Activated B cell treated with CpG ODN at 0.5 μM for 24 hours (primary cell): ENCODE data around the gene RBMS3. TPM values are rescaled to one million over a fixed set of nuclear protein-coding genes. Genes with fewer than 3 reads are reported as not detected.

Source experiments
- ATAC-seq: fragments of 200-7000 bp; cut with Tn5 transposase; one replicate; pipeline ENCODE4 v1.10.0; 2021; ENCODE audit warnings: low read depth, mild to moderate bottlenecking, moderate library complexity
- CTCF ChIA-PET: fragments of 350-600 bp; sonication (Branson Sonifier 250); formaldehyde crosslinking; loops from one replicate; lab custom pipeline; 2021; ENCODE audit warnings: antibody characterized with exemption; lab: Charles Lee
- POLR2A ChIA-PET: fragments of 350-600 bp; sonication (Branson Sonifier 250); formaldehyde crosslinking; loops from one replicate; lab custom pipeline; 2021; ENCODE audit warnings: antibody characterized with exemption; lab: Charles Lee
- DNase-seq: peaks from one replicate; pipeline ENCODE4 v3.0.0; 2022
- H3K27ac Mint-ChIP-seq: one replicate; pipeline ENCODE4 v1.8.0; 2020; ENCODE audit warnings: mixed read lengths
- H3K27me3 Mint-ChIP-seq: one replicate; pipeline ENCODE4 v1.8.0; 2021; ENCODE audit warnings: mixed read lengths
- H3K36me3 Mint-ChIP-seq: one replicate; pipeline ENCODE4 v1.8.0; 2021; ENCODE audit warnings: low read depth, mixed read lengths
- H3K4me1 Mint-ChIP-seq: one replicate; pipeline ENCODE4 v1.8.0; 2021; ENCODE audit warnings: mixed read lengths
- H3K4me3 Mint-ChIP-seq: one replicate; pipeline ENCODE4 v1.8.0; 2020; ENCODE audit warnings: mild to moderate bottlenecking, mixed read lengths
- H3K9me3 Mint-ChIP-seq: one replicate; pipeline ENCODE4 v1.8.0; 2020; ENCODE audit warnings: mixed read lengths
- intact Hi-C: fragments of 100-400 bp; cut with micrococcal nuclease; formaldehyde crosslinking; loops from one replicate; pipeline ENCODE4 v1.15.1; 2024
- total RNA-seq: library from RNA; stranded (reverse); gene quantifications from 2 replicates; pipeline ENCODE4 v1.2.3, GENCODE V29; 2022
- TF ChIP-seq, protein P1 (sequence below): fragments of 200-600 bp; IDR thresholded peaks from one replicate; pipeline ENCODE4 v1.8.0; 2022; ENCODE audit warnings: antibody characterized with exemption, mild to moderate bottlenecking

RBMS3 gene
- total RNA-seq, 1 donor from 2014 or later, result 0.31 TPM

DNA sequence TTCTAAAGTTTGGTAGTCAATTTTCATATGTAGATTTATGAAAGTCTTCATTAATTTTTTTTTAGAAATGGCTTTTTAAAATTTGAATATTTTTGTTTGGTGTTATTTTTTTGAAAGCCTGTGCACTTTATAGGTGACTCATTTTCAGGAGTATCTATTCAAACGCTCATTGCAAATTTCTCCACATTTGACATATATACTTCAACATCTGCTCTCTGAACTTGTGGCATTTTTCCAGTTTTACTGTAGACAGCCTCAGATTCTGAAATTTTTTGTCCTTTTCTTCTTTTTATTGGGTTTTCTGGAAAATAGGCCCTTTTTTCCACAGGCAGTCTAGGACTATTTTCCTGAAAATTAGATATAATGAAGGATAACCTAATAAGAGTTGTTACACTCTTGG, 396.6 kb downstream of the RBMS3 start:
- Mint-ChIP-seq H3K9me3 (peaks cover 6% of the 10 kb centered on the region), H3K4me1 (no peaks in the 10 kb centered on the region), H3K27me3 (no peaks in the 10 kb centered on the region), H3K36me3 (no peaks in the 10 kb centered on the region), H3K4me3 (no peak overlapping the region), H3K27ac (no peak overlapping the region)
- intact Hi-C loops, result no loop called here
- no peak for DNase-seq
- no peak for ATAC-seq
- TF ChIP-seq, protein P1, sequence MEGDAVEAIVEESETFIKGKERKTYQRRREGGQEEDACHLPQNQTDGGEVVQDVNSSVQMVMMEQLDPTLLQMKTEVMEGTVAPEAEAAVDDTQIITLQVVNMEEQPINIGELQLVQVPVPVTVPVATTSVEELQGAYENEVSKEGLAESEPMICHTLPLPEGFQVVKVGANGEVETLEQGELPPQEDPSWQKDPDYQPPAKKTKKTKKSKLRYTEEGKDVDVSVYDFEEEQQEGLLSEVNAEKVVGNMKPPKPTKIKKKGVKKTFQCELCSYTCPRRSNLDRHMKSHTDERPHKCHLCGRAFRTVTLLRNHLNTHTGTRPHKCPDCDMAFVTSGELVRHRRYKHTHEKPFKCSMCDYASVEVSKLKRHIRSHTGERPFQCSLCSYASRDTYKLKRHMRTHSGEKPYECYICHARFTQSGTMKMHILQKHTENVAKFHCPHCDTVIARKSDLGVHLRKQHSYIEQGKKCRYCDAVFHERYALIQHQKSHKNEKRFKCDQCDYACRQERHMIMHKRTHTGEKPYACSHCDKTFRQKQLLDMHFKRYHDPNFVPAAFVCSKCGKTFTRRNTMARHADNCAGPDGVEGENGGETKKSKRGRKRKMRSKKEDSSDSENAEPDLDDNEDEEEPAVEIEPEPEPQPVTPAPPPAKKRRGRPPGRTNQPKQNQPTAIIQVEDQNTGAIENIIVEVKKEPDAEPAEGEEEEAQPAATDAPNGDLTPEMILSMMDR, result no peak
- CTCF ChIA-PET, result no interaction called here
- POLR2A ChIA-PET, result no interaction called here

DNA sequence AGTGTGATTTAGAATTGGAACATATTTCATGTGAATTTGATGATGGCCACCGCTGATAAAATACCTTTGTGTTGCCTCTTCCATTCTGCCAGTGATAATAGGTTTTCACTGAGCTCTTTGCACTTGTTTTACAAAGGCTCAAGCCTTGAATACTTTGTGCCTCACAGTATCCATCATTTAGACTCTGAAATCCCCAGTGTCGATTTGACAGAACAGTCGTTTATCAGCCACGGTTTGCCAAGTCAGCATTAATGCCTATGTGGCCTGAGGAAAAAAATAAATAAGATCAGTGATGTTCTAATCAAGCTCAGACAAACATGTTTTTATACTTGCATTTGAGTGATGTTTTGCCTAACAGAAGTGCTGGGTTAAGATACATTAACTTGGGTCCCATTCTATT, 399.1 kb downstream of the RBMS3 start:
- DNase-seq, result no peak
- ChIA-PET CTCF (no interaction called here), POLR2A (no interaction called here)
- Mint-ChIP-seq H3K4me1 (no peaks in the 10 kb centered on the region), H3K4me3 (no peak overlapping the region), H3K36me3 (no peaks in the 10 kb centered on the region), H3K27me3 (no peaks in the 10 kb centered on the region), H3K9me3 (peaks cover 3% of the 10 kb centered on the region), H3K27ac (no peak overlapping the region)
- intact Hi-C loops, result no loop called here
- no peak for ATAC-seq
- TF ChIP-seq, protein P1, result no peak

DNA sequence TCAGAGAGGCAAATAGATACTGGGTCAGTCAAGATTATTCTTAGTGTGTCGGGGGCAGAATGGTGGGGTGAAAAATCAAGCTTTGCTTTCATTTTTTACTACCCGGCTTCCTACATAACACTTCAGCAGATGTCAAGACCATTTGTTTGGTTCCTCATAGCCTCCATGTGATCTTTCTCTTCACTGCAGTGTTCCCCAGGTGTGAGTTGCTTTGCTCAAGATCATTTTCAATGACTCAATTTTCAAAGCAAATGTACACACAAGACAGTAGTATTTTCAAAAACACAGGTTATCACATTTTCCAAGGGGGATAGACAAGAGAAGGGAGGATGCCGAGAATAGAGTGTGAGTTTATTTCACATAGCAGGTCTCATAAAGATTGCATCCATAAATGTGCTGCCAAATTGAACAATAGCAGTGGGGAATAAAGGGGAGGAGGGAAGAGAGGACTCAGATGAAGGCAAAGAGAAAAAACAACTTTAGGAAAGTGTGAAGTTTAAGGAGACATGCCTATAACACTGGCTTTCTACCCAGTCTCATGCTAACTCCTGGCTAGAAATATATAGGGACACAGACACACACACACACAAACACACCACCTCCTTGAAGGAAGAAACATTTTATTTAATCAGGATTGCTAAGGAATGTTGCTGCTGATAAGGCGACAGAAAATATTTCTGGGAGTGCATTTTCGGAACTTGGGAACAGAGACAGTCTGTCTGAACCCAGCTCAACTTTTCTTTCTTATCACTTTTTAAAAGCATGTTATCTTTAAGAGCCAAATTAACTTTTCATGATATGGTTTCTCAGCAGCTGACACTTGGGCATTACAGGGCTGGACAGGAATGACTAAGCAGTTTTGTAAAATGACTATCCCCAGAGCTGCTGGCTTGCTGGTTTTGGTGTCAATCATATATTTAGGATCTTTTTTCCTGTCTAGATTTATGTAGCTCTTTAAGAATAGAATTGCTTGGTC, 402.4 kb downstream of the RBMS3 start:
- Mint-ChIP-seq H3K9me3 (peaks cover 3% of the 10 kb centered on the region), H3K4me1 (no peaks in the 10 kb centered on the region), H3K36me3 (no peaks in the 10 kb centered on the region), H3K27me3 (no peaks in the 10 kb centered on the region), H3K4me3 (no peak overlapping the region), H3K27ac (no peak overlapping the region)
- ChIA-PET POLR2A (no interaction called here), CTCF (no interaction called here)
- intact Hi-C loops, result no loop called here
- ATAC-seq (no peak), DNase-seq (no peak)
- TF ChIP-seq, protein P1, result no peak

DNA sequence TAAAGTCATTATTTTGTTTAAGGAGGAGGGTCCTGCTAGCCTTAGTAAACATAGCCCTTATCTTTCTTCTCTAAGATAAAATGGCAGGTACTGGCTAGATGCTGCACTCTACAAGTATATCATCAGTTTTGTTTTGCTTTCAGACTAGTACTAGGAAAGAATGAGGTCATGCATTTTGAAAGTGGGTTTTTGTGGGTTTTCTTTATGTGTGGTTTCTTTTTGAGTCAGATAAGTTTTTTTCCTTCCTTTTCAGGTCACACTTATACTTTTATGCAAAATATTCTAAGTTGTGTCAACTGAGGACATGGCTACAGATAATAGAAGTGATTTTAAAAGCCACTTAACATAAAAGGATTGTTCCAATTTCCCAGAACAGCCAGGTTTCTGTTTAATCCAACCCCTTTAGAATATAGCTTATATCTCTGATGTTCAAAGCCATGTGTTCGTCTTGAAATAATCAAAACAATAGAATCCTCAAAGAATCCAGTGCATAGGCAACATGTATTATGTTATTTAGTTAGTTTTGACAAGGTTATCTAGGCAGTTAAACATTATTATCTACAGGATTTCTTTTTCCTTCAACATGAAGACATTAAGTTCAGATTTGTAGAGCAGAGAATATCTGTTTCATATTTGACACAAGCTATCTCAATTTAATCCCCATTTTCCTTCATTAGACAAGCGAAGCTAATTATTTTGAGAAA, 406.2 kb downstream of the RBMS3 start:
- Mint-ChIP-seq H3K4me1 (no peaks in the 10 kb centered on the region), H3K27ac (no peak overlapping the region), H3K36me3 (no peaks in the 10 kb centered on the region), H3K9me3 (peaks cover 3% of the 10 kb centered on the region), H3K27me3 (no peaks in the 10 kb centered on the region), H3K4me3 (no peak overlapping the region)
- DNase-seq, result no peak
- TF ChIP-seq, protein P1, result no peak
- ChIA-PET POLR2A (no interaction called here), CTCF (no interaction called here)
- ATAC-seq, result no peak
- intact Hi-C loops, result no loop called here

DNA sequence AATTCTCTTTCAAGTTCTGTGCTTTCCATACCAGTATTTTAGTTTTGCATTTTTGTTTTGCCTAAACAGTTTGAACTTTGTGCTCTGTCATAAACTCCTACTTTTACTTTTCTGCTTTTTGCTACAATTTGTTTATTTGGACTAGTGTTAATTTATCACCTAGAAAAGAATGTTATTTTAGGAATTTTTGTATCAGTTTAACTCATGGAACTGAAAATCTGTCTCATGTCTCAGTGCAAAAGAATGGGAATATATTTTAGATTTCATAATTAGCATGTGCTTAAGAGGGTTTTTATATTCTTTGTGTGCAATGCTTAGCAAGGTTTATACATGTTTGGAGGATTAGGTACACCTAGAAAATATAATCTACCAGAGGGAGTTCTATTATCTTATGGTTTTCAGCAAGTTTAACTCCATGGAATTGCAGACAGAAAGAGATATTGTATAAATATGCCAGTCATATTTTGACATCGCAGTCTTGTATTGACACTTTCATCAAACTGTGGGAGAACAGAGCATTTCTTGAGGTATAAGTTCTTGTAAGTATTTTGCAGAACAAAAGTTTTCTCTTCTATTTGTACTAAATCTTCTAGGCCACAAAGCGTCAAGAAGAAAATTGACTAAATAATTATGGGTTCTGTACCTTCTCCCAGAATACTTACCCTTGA, 409.9 kb downstream of the RBMS3 start:
- CTCF ChIA-PET, result interaction anchor here (0.6 kb wide), 1 partner anchor 563 kb away, joined by 3 read pairs; no protein-coding TSS in a partner anchor
- H3K4me1 Mint-ChIP-seq, result no peaks in the 10 kb centered on the region
- no peak for ATAC-seq

More for the DNA sequence above, 409.9 kb downstream of the RBMS3 start:
- Mint-ChIP-seq H3K36me3 (no peaks in the 10 kb centered on the region), H3K9me3 (no peaks in the 10 kb centered on the region), H3K4me3 (no peak overlapping the region), H3K27me3 (no peaks in the 10 kb centered on the region), H3K27ac (no peak overlapping the region)
- DNase-seq, result no peak
- TF ChIP-seq, protein P1, result no peak
- POLR2A ChIA-PET, result no interaction called here
- intact Hi-C loops, result no loop called here
